Activated naive CD4-positive, alpha-beta T cell treated with Interleukin-2 at 50 U/mL for 16 hours (primary cell): Measurements from ENCODE around the gene PKD1.

Source experiments
- DNase-seq: peaks from one replicate; pipeline ENCODE4 v3.0.0-alpha.2; 2020

Gene PKD1

DNA sequence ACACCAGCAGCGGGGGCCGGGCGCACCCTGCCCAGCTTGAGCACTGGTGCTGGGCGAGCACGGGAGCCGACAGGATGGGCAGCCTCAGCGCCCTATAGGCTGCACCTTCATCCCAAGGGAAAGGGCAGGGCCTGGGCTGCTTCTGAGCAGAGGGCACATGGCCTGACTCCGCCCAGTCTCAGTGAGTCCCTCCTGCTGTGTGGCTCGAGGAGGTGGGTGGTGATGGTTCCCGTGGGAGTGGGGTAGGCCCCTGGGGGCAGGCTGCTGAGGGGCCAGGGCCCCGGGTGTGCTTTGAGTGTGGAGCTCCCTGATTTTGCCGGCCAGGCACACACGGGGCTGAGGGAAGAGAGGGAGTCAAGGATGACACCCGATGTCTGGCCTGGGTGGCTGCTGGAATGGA lies 50.0 kb downstream of the PKD1 start:
- DNase-seq = no peak

DNA sequence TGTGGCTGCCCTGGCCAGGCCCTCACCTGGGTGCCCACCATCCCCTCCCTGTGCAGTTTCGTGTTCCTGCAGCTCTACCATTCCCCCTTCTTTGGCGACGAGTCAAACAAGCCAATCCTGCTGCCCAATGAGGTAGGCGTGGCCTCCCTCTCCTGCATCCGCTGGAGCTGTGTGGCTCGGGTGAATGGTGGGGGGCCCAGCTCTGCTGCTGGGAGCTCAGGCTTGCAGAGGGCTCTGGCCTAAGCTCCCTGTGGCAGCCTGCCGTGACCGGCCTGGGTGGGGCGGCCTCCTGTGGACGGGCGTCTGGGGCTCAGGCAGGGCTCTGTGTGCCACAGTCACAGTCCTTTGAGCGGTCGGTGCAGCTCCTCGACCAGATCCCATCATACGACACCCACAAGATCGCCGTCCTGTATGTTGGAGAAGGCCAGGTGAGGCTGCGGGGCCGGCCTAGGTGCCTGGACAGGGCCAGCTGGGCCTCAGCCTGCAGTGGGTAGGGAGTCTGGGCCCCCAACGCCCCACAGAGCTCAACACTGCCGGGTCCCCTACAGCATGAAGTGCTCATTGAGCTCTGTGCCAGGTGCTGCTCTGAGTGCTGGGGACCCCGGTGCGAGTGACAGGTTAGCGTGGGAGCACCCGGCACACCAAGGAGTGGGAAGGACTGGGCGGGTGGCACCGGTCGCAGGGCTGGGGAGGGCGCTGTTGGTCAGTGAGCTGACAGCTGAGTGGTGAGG lies 50.6 kb downstream of the PKD1 start:
- no peak for DNase-seq

DNA sequence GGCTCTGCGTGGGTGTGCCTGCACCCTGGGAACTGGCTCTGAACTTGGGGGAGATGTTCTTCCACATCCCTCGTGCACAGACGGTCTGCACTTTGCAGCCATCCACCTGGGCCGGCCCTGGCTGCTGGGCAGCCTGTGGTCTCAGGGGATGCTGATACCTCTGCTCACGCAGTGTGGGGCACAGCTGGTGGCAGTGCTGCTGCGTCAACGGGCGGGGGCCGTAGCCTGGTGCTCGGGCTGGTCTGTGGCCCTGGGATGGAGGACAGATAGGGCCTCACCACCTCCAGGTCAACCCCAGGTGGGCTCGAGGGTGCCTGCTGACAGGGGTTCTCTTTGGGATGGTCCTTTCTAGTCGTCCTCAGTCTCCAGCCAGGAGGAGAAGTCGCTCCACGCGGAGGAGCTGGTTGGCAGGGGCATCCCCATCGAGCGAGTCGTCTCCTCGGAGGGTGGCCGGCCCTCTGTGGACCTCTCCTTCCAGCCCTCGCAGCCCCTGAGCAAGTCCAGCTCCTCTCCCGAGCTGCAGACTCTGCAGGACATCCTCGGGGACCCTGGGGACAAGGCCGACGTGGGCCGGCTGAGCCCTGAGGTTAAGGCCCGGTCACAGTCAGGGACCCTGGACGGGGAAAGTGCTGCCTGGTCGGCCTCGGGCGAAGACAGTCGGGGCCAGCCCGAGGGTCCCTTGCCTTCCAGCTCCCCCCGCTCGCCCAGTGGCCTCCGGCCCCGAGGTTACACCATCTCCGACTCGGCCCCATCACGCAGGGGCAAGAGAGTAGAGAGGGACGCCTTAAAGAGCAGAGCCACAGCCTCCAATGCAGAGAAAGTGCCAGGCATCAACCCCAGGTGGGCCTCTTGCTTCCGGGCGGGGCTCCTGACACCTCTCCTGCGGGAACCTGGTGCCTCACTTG lies 51.6 kb downstream of the PKD1 start:
- DNase-seq = no peak

DNA sequence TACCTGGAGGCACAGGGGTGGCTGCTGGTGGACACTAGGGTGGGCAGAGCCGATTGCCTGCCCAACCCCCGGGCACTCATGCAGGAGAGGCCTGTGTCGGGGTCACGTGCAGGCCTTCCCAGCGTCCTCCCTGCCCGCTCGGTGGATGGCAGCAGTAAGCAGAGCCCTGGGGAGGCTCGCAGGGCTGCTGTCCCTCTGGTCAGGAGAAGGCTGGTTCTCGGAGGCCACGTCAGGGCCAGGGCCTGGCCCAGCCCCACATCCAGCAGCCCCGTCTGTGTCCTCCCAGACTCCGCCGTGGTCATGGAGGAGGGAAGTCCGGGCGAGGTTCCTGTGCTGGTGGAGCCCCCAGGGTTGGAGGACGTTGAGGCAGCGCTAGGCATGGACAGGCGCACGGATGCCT lies 52.3 kb downstream of the PKD1 start:
- no peak for DNase-seq

DNA sequence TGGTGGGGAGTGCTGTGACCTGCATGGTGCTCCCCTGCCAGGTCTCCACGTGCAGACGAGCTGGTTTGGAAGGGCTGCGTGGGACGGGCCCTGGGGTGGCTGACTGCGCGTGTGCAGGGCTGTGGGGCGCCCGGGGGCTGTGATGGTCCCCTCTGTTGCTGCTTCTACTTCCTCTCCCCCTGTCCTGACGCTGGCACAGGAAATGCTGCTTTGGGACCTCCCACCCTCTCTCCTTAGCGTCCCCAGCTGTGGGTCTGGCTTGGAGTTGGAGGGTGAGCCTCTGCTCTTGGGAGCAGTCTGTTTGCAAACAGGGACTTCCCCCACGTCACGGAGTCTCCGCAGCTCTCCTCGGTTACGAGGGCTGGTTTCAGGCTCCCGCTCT lies 52.7 kb downstream of the PKD1 start:
- DNase-seq = no peak

DNA sequence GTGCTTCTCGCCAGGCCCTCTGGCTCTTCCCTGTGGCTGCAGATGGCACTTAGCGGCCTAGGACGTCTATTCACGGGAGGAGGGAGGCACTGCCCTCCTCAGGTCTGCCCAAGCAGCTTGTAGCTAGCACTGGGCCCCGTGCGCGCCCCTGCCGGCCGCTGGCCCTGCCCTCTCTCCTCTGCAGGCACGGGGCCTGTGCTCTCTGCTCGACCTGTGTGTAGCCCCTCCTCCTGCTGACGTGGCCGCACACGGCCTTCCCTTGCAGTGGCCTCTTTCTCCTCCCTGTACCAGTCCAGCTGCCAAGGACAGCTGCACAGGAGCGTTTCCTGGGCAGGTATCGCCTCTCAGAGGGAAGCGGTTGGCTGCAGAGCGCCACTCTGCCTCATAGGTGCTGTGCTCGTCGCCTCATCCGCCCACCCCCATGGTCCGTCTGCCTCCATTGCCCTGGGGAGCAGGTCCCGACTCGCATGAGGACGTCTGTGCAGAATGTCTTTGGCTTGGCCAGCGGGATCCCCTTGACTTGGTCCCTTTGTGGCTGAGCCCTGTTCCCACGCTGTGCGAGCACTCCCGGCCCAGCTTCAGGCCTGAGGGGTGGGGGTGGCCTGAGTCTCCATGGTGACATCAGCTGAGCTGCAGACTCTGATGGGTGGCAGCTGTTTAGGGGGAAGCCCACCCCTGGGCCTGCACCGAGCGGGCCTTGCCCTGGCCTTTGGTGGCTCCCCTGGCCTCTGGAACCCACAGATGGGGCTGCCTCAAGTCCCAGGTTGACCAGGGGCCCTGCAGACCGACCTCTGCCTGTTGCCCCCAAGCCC lies 53.3 kb downstream of the PKD1 start:
- DNase-seq = no peak

DNA sequence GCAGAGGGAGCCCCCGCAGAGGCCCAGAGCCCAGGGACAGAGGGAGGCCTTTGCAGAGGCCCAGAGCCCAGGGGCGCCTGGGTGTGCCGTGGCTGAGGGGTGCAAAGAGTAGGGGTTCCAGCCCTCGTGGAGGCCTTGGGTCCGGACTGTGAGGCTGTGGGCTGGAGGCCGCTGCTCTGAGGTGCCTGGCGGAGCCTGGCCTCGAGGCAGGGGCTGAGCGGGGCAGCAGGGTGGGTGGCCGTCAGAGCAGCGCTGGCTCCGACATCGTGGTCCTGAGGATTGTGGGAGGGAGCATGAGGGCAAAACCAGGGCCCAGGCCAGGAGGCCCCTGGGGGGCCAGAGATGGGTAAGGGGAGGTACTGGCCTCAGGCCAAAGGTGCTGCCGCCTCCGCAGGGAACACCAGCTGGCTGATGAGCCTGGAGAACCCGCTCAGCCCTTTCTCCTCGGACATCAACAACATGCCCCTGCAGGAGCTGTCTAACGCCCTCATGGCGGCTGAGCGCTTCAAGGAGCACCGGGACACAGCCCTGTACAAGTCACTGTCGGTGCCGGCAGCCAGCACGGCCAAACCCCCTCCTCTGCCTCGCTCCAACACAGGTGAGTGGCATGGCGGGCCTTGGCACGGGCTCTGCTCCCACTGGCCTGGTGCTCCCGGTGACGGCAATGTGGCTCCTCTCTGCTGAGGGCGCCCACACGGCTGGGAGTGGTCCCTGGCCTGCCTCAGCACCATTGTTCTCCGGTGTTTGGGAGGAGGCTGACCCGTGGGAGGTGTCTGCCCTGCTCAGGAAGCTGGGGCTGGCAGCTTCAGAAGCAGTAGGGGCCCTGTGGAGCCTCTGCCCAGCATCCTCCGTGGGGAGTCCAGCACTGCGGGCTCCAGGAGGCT lies 54.3 kb downstream of the PKD1 start:
- DNase-seq = no peak

DNA sequence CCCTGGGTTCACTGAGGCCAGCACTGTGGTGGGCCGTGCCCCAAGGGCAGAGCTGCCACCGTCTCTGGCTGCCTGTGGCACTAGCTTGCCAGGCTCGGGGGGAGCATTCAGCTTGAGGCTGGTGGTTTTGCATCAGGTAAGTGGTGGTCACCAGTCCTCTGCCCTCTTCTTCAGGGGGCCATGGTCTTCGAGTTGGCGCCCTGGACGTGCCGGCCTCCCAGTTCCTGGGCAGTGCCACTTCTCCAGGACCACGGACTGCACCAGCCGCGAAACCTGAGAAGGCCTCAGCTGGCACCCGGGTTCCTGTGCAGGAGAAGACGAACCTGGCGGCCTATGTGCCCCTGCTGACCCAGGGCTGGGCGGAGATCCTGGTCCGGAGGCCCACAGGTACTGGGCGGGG lies 55.7 kb downstream of the PKD1 start:
- DNase-seq = no peak

DNA sequence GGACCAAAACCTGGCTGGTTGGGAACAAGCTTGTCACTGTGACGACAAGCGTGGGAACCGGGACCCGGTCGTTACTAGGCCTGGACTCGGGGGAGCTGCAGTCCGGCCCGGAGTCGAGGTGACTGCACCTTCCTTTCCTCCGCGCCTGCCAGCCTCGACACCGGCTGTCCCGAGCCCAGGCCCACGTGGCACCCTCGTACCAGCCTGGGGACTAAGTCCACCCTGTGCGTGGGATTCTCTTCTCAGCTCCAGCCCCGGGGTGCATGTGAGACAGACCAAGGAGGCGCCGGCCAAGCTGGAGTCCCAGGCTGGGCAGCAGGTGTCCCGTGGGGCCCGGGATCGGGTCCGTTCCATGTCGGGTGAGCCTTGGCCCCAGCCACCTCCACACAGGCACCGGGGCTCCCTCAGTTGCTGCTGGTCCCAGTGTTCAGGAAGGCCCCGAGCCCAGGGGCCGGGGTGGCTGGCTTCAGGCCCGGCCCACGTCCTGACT lies 56.3 kb downstream of the PKD1 start:
- DNase-seq = no peak

DNA sequence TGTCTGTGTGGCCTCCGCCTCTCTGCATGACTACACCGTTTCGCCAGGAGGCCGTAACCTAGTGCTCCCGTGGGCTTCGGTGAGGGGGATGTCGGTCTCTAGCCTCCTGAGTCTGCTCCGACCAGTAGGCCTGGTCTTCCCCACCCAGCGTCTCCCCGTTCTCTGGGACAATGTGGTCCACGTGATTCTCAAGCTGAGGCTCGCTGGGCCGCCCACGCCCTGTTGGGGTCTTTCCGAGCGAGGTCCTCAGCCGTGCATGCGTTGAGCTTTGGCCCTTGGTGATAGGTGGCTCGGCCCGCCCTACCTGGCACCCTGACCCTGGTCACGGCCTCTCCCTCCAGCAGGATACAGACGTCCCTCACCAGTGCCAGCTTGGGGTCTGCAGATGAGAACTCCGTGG lies 57.0 kb downstream of the PKD1 start:
- no peak for DNase-seq

DNA sequence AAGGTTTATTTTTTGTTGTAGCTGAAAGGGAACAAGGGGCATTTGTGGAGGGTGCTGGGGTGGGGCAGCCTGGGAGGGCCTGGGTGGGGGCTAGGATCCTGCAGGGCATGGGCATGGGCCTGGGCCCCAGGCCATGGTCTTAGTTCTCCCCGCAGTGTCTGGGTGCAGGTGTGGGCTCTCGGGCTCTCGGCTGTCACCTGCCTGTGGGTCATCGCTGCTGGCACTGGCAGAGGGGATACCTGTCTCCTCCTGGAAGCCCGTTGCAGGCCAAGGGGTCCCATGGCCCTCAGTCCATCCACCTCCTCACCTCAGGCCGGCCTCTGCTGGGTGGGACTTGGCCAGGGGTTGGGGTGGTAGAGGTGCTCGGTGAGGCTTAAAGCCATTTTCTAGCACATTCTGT lies 57.6 kb downstream of the PKD1 start:
- DNase-seq = no peak

DNA sequence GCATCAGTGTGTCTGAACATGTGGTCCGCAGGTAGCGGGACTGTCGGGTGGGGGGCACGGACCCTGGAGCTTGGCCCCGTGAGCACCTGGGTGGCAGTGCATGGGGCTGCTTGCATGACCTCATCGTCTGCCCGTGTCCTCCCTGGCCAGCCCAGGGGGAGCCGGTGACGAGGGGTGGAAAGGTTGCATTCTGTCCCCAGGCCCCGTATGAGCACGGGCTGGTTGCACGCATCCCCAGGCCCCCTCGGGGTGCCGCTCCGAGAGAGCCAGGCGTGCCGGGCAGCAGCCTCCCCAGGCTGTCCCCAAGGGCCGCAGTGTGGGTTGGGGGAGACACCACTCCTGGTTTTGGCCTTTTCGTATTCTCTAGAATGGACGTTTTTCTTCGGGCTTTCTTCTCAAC lies 58.0 kb downstream of the PKD1 start:
- DNase-seq = no peak

DNA sequence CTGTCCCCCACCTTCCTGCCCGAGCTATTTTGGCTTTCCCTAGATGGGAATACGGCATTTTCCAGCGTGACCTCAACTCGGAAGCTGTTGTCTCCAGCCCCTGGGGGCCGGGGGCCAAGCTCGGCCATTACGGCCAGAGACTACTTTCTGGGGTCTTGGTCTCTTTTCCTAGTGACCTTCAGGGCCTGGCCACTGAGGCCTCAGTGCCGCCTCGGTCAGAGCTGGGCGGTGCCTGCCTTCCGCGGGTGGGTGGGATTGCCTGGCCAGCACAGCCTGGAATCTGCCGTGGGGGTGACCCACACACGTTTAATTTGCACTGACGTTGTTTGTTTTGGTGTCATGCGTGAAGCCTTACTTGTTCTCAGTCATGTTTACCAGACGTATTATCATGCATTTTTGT lies 58.7 kb downstream of the PKD1 start:
- DNase-seq = no peak

DNA sequence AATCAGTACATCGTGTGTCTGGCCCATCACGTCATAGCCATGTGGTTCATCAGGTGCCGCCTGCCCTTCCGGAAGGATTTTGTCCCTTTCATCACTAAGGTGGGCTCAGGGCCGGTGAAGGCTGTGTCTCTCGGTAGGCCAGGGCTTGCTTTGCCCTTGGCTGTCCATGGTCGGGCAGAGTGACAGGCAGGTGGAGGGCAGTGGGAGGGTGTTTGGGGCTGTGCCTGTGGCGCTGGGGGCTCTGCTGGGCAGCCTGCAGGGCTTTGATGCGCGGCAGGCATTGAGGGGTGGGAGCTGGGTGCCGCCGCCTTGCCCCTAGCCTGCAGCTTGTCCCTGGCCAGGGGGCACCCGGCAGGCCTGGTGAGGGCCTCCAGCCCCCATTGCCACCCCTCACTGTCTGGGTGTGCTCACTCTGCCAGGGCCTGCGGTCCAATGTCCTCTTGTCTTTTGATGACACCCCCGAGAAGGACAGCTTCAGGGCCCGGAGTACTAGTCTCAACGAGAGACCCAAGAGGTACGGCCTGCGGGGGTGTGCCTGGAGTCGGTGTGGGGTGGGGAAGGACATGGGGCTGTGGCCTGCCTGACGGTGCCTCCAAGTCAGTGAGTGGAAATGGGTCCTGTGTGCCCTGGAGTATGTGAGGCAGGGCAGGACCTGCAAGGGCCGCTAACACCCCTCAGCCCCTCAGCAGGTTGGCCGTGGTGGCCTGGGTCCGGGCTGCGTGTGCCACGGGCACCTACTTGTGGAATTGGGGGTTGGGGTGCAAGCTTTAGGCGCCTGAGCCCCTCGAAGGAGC lies 59.4 kb downstream of the PKD1 start:
- DNase-seq = no peak

DNA sequence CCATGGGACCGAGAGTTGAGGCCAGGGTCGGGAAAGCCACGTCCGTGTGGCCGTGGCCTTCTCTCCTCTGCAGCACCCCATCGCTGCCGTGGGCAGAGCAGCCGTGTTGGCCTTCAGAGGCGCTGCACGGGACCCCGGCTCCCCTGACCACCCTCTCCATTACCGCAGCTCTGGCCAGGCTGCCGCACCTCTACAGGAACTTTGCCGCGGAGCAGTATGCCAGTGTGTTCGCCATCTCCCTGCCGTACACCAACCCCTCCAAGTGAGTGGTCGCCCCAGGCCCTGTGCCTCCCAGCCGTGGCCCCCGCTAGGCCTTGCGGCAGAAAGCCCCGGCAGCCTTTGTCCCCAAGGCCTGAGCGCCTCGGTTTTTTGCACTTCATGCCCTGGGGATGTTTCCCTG lies 60.1 kb downstream of the PKD1 start:
- no peak for DNase-seq

DNA sequence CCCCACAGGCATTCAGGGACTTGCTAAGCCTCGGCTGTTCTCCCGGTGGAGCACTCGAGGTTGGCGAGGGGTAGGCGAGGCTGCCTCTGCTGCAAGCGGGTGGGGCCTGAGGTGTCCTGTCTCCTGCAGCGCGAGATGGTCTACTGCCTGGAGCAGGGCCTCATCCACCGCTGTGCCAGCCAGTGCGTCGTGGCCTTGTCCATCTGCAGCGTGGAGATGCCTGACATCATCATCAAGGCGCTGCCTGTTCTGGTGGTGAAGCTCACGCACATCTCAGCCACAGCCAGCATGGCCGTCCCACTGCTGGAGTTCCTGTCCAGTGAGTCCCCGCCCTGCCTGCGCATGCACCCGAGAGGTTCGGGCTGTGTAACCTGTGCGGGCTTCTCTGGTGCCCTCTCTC lies 61.6 kb downstream of the PKD1 start:
- no peak for DNase-seq

DNA sequence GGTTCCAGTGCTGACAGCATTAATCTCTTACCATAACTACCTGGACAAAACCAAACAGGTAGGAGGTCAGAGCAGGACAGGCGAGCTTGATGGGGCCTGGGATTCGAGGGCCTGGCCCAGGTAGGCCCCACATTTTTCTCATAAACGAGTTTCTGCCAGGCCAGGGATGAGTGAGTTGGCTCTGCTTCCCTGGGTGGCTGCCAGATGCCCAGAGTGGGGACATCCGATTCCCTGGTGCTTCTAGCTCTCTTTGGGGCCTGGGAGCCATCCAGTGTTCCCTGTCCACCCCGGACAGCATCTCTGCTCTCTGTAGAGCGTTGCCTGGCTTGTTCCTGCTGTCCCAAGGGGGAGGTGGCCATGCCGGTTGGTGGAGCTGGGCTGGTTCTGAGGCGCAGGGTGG lies 62.8 kb downstream of the PKD1 start:
- no peak for DNase-seq

DNA sequence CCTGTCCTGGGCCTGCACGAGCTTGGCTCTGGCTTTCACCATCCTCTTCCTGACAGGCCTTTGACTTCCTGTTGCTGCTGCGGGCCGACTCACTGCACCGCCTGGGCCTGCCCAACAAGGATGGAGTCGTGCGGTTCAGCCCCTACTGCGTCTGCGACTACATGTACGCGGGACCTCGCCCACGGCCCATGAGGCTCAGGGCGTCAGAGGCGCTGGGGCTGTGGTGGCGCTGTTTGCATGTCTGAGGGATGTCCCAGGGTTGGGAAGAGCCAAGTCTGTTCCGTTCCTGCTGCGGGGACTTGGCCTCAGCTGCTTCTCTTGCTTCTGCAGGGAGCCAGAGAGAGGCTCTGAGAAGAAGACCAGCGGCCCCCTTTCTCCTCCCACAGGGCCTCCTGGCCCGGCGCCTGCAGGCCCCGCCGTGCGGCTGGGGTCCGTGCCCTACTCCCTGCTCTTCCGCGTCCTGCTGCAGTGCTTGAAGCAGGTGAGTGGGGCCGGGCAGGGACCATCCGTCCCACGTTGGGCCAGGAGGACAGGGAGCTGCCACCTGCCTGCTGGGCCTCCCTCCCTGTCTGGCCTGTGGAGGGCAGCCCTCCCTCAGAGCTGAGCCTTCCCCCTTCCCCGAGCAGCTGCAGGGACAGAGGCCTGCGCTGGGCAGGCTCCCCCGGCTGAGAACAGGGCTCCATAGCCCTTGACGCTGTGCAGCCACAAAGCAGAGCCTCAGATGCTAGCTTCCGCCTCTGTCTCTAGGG lies 64.1 kb downstream of the PKD1 start:
- no peak for DNase-seq

DNA sequence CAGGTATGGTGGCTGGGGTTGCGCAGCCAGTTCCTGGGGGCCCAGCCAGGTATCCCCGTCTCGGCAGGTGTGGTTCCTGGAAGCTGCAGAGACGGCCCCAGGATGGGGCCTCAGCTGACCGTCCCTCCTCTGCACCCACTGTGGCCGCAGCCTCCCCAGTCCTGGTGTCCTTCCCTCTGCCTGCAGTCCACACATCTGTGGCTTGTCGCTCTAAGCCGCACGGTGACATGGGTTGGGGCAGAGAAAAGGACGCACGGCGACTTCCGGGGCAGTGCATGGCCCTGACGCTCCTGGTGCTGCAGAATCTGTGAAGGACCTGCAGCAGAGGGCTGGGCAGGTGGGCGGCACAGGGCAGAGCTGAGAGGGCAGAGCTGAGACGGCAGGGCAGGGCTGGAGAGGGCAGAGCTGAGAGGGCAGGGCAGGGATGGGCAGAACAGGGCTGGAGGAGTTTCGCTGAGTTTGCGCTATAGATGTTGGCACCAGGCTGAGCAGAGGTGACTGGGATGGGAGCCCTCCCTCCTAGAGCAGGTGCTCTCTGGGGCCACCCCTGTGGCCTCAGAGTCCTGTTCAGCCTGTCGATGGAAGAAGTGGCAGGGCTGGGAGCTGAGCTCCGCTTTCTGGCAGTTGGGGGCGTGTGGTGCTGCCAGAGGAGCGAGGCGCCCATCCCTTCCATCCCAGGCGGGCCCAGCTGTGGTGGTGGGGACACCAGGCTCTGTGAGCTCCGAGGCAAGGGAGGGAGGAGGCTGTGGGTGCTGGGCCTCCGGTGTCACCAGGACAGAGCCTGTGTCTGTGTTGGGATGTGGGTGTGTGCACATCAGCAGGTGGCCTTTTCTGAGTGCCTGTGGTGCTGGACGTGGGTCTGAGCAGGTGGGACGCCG lies 64.9 kb downstream of the PKD1 start:
- DNase-seq = no peak

DNA sequence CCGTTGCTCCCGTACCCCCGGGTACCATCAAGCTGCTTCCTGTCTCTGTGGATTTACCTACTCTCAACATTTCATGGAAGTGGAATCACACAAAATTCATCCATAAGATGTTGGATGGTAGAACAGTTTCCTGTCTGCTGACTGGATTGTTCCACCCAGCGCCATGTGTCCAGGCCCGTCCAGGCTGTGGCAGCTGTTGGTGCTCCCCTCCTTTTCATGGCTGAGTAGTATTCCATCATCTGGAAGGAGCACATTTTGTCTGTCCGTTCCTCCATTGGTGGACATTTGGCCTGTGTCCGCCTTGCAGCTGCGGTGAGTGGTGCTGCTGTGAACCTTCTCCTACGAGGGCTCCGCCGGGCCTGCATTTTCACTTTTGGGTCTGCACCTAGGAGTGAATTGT lies 69.6 kb downstream of the PKD1 start:
- DNase-seq = no peak
